Astrocyte (in vitro differentiated cells and primary cell): Measurements from ENCODE around the gene PLEK2. TPM values are rescaled to one million over a fixed set of nuclear protein-coding genes. Genes with fewer than 3 reads are reported as not detected.

Experiments used
- DNase-seq: peaks from one replicate; pipeline ENCODE4 v3.0.0-alpha.2; 2010; ENCODE audit warnings: low read depth
- FAIRE-seq: peaks from 2 replicates; lab custom pipeline; 2011; peaks lifted over from hg19 to GRCh38; lab: Jason Lieb, UNC
- H2AFZ ChIP-seq: 2 replicates; pipeline ENCODE4 v1.6.0; 2012; ENCODE audit warnings: low read depth, low read length, inconsistent platforms
- H3K27ac ChIP-seq: 2 replicates; pipeline ENCODE4 v1.5.1; 2011; ENCODE audit warnings: low read depth, low read length, inconsistent platforms
- H3K27me3 ChIP-seq: 2 replicates; pipeline ENCODE4 v1.6.0; 2011; ENCODE audit warnings: low read length, inconsistent platforms; ENCODE audit not compliant: insufficient read depth
- H3K36me3 ChIP-seq: 2 replicates; pipeline ENCODE4 v1.5.1; 2011; ENCODE audit warnings: low read length, inconsistent platforms; ENCODE audit not compliant: insufficient read depth
- H3K4me1 ChIP-seq: 2 replicates; pipeline ENCODE4 v1.5.1; 2011; ENCODE audit warnings: low read length, inconsistent platforms; ENCODE audit not compliant: insufficient read depth
- H3K4me2 ChIP-seq: 2 replicates; pipeline ENCODE4 v1.6.0; 2012; ENCODE audit warnings: low read length, inconsistent platforms
- H3K4me3 ChIP-seq: 2 replicates; pipeline ENCODE4 v1.5.1; 2011; ENCODE audit warnings: low read depth, mild to moderate bottlenecking, low read length, inconsistent platforms; ENCODE audit not compliant: insufficient read depth
- H3K79me2 ChIP-seq: 2 replicates; pipeline ENCODE4 v1.6.0; 2012; ENCODE audit warnings: mild to moderate bottlenecking, low read length, inconsistent platforms; ENCODE audit not compliant: insufficient read depth
- H3K9ac ChIP-seq: 2 replicates; pipeline ENCODE4 v1.6.0; 2012; ENCODE audit warnings: mild to moderate bottlenecking, low read length, inconsistent platforms
- H3K9me3 ChIP-seq: 2 replicates; pipeline ENCODE4 v1.5.1; 2012; ENCODE audit warnings: low read depth, mild to moderate bottlenecking, low read length, inconsistent platforms; ENCODE audit not compliant: insufficient read depth
- H4K20me1 ChIP-seq: 2 replicates; pipeline ENCODE4 v1.6.0; 2012; ENCODE audit warnings: low read length, inconsistent platforms; ENCODE audit not compliant: insufficient read depth
- H3K27ac Mint-ChIP-seq: one replicate; pipeline ENCODE4 v1.8.0; 2021; ENCODE audit warnings: mild to moderate bottlenecking, mixed read lengths; ENCODE audit not compliant: unreplicated experiment
- H3K27me3 Mint-ChIP-seq: one replicate; pipeline ENCODE4 v1.8.0; 2021; ENCODE audit warnings: low read depth, mixed read lengths; ENCODE audit not compliant: unreplicated experiment
- H3K36me3 Mint-ChIP-seq: one replicate; pipeline ENCODE4 v1.8.0; 2021; ENCODE audit warnings: low read depth, mixed read lengths; ENCODE audit not compliant: unreplicated experiment
- H3K4me1 Mint-ChIP-seq: one replicate; pipeline ENCODE4 v1.8.0; 2021; ENCODE audit warnings: low read depth, mixed read lengths; ENCODE audit not compliant: unreplicated experiment
- H3K4me3 Mint-ChIP-seq: one replicate; pipeline ENCODE4 v1.8.0; 2021; ENCODE audit warnings: mild to moderate bottlenecking, moderate library complexity, mixed read lengths; ENCODE audit not compliant: unreplicated experiment
- H3K9me3 Mint-ChIP-seq: one replicate; pipeline ENCODE4 v1.8.0; 2021; ENCODE audit warnings: mild to moderate bottlenecking, mixed read lengths; ENCODE audit not compliant: unreplicated experiment
- CTCF ChIP-seq: IDR thresholded peaks from 2 replicates; pipeline ENCODE4 v1.5.1; 2011; ENCODE audit warnings: low read depth, mild to moderate bottlenecking, inconsistent platforms, low read length, moderate library complexity; ENCODE audit not compliant: insufficient read depth
- EZH2 ChIP-seq: IDR thresholded peaks from 2 replicates; pipeline ENCODE4 v1.6.1; 2012; ENCODE audit warnings: mild to moderate bottlenecking, low read length, inconsistent platforms; ENCODE audit not compliant: insufficient read depth
- total RNA-seq: library from RNA; stranded (reverse); gene quantifications from 2 replicates; pipeline ENCODE4 v1.2.1, GENCODE V29; 2021

Gene PLEK2
- total RNA-seq, 1 donor from 2014 or later: 1.3 TPM

GRCh38 chr14:67387195-67387594, 24.8 kb downstream of the PLEK2 start:
- peaks cover 2% of the 10 kb centered on the region for H3K27me3 Mint-ChIP-seq
- H3K27ac ChIP-seq: no peak overlapping the region
- H3K79me2 ChIP-seq: no peaks in the 10 kb centered on the region
- no peaks in the 10 kb centered on the region for H4K20me1 ChIP-seq
- H3K4me1 Mint-ChIP-seq: peaks cover 13% of the 10 kb centered on the region
- DNase-seq (no peak), FAIRE-seq (no peak)
- H3K4me2 ChIP-seq: no peak overlapping the region
- no peak overlapping the region for H3K27ac Mint-ChIP-seq
- H2AFZ ChIP-seq: no peak overlapping the region
- no peak overlapping the region for H3K9ac ChIP-seq
- no peaks in the 10 kb centered on the region for H3K9me3 ChIP-seq
- H3K4me3 Mint-ChIP-seq: no peak overlapping the region
- H3K36me3 ChIP-seq: peaks cover 38% of the 10 kb centered on the region
- TF ChIP-seq EZH2 (no peak), CTCF (no peak)
- no peaks in the 10 kb centered on the region for H3K27me3 ChIP-seq
- no peaks in the 10 kb centered on the region for H3K9me3 Mint-ChIP-seq
- peaks cover 5% of the 10 kb centered on the region for H3K4me1 ChIP-seq
- peaks cover 9% of the 10 kb centered on the region for H3K36me3 Mint-ChIP-seq
- H3K4me3 ChIP-seq: no peak overlapping the region

DNA sequence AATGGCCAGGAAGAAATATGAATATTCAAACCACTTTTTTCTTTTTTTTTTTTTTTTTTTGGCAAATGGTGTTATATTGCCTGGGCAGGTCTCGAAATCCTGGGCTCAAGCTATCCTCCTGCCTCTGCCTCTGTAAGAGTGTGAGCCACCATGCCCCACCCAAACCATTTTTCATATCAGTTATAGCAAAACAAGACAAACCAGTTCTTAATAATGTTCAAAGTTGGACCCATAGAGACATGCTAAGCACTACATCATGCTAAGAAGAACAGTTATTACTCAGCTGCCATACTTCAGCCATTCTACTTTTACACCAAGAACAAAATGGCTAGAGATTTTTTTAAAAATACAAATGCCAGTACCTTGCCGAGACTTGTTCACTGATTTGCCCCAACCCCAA, 26.3 kb downstream of the PLEK2 start:
- Histone ChIP-seq H4K20me1 (peaks cover 5% of the 10 kb centered on the region), H3K9ac (no peak overlapping the region), H3K4me1 (peaks cover 5% of the 10 kb centered on the region), H3K4me3 (no peak overlapping the region), H3K27me3 (no peaks in the 10 kb centered on the region), H3K9me3 (no peaks in the 10 kb centered on the region), H3K79me2 (no peaks in the 10 kb centered on the region), H3K27ac (no peak overlapping the region), H2AFZ (no peak overlapping the region), H3K4me2 (no peak overlapping the region), H3K36me3 (peaks cover 54% of the 10 kb centered on the region)
- H3K4me1 Mint-ChIP-seq: peaks cover 13% of the 10 kb centered on the region
- no peak for FAIRE-seq
- peaks cover 8% of the 10 kb centered on the region for H3K36me3 Mint-ChIP-seq
- H3K4me3 Mint-ChIP-seq: no peak overlapping the region
- no peak overlapping the region for H3K27ac Mint-ChIP-seq
- DNase-seq: no peak
- no peaks in the 10 kb centered on the region for H3K9me3 Mint-ChIP-seq
- H3K27me3 Mint-ChIP-seq: no peaks in the 10 kb centered on the region
- no peak for TF ChIP-seq CTCF
- no peak for TF ChIP-seq EZH2

DNA sequence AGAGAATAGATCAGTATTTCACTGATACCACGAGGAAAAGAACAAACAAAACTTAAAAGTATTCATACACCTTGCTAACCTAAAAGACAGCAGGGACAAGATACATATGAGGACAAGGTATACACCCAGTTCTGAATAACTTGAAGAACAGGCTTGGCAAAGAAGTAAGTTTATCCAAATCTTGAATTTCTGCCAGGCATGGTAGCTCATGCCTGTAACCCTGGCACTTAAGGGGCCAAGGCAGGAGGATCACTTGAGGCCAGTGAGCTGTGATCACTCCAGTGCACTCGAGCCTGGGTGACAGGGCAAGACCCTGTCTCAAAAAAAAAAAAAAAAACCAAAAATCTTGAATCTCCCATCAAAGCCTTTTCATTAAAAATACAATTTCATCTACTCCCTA, 26.8 kb downstream of the PLEK2 start:
- Histone ChIP-seq H3K36me3 (peaks cover 57% of the 10 kb centered on the region), H3K4me3 (no peak overlapping the region), H3K4me1 (peaks cover 5% of the 10 kb centered on the region), H3K27ac (no peak overlapping the region), H3K79me2 (no peaks in the 10 kb centered on the region), H3K9ac (no peak overlapping the region), H2AFZ (no peak overlapping the region), H4K20me1 (peaks cover 5% of the 10 kb centered on the region), H3K9me3 (no peaks in the 10 kb centered on the region), H3K4me2 (no peak overlapping the region), H3K27me3 (no peaks in the 10 kb centered on the region)
- DNase-seq (no peak), FAIRE-seq (no peak)
- Mint-ChIP-seq H3K27me3 (no peaks in the 10 kb centered on the region), H3K27ac (no peak overlapping the region), H3K36me3 (peaks cover 7% of the 10 kb centered on the region), H3K4me3 (no peak overlapping the region), H3K9me3 (no peaks in the 10 kb centered on the region), H3K4me1 (peaks cover 13% of the 10 kb centered on the region)
- TF ChIP-seq EZH2 (no peak), CTCF (no peak)
